Activated naive CD4-positive, alpha-beta T cell treated with anti-CD3 and anti-CD28 coated beads, Interleukin-2, amount 10 ng/mL, durations not matched to agents 5 hours and 36 hours (primary cell): ENCODE data around the gene AMHR2. TPM values are rescaled to one million over a fixed set of nuclear protein-coding genes. Genes with fewer than 3 reads are reported as not detected.

Source experiments
- total RNA-seq, 2 experiments: library from RNA; stranded (reverse); gene quantifications; one replicate each; pipeline ENCODE4 v1.2.3, GENCODE V29; 2021

The AMHR2 gene
- not detected for total RNA-seq

GRCh38 chr12:53423597-53423996 is at the start of gene AMHR2:
Gene AMHR2 (plus strand): TSS chr12:53423855. CDS start chr12:53423935, 80 bp downstream.

GRCh38 chr12:53380104-53380793 is 43.4 kb upstream of the AMHR2 start, which contains the start of gene SP1:
Gene SP1 (plus strand): TSS chr12:53380176. CDS start chr12:53380292, 116 bp downstream.

GRCh38 chr12:53441040-53441833 is 17.6 kb downstream of the AMHR2 start, which contains the start of gene PRR13:
Gene PRR13 (plus strand): TSS chr12:53441734. CDS start chr12:53442715, 981 bp downstream.

GRCh38 chr12:53451661-53452158 is 28.1 kb downstream of the AMHR2 start, which contains the start of gene PCBP2:
Gene PCBP2 (plus strand): TSS chr12:53452102. CDS start chr12:53454801, 2,699 bp downstream.

Other genes with a start within 250 kb of the AMHR2 start
- 10 to 100 TPM; 50.3 to 50.4 TPM for gene ZNF740, start 243.1 kb upstream of the AMHR2 start, total RNA-seq
- gene CSAD, start 242.9 kb upstream of the AMHR2 start, total RNA-seq: 10 to 100 TPM; 31.4 to 32.0 TPM
- 100 to 1,000 TPM; 480 to 487 TPM for gene ITGB7, start 216.6 kb upstream of the AMHR2 start, total RNA-seq
- 10 to 100 TPM; 38.5 to 39.9 TPM for gene RARG, start 191.6 kb upstream of the AMHR2 start, total RNA-seq
- gene ESPL1, start 155.6 kb upstream of the AMHR2 start, total RNA-seq: 10 to 100 TPM; 71.4 to 71.7 TPM
- gene PFDN5, start 128.3 kb upstream of the AMHR2 start, total RNA-seq: 100 to 1,000 TPM; 362 to 390 TPM
- gene MYG1, start 124.2 kb upstream of the AMHR2 start, total RNA-seq: 10 to 100 TPM; 59.3 to 62.5 TPM
- 10 to 100 TPM; 58.3 to 62.7 TPM for gene AAAS, start 102.2 kb upstream of the AMHR2 start, total RNA-seq
- not detected for gene SP7, start 87.5 kb upstream of the AMHR2 start, total RNA-seq
- 10 to 100 TPM; 78.4 to 84.7 TPM for gene SP1, start 43.7 kb upstream of the AMHR2 start, total RNA-seq
- gene PRR13, start 17.9 kb downstream of the AMHR2 start, total RNA-seq: 100 to 1,000 TPM; 188 to 202 TPM
- 100 to 1,000 TPM; 919 to 946 TPM for gene PCBP2, start 28.2 kb downstream of the AMHR2 start, total RNA-seq
- 10 to 100 TPM; 25.6 to 27.2 TPM for gene MAP3K12, start 75.6 kb downstream of the AMHR2 start, total RNA-seq
- 10 to 100 TPM; 32.7 to 35.0 TPM for gene TARBP2, start 77.4 kb downstream of the AMHR2 start, total RNA-seq
- not detected for gene NPFF, start 83.6 kb downstream of the AMHR2 start, total RNA-seq
- 10 to 100 TPM; 27.9 to 29.8 TPM for gene ATF7, start 202.5 kb downstream of the AMHR2 start, total RNA-seq